HFF-Myc (cell line): ENCODE measurements around the gene STK25.
"Not testable (repeated sequence)": the region's sequence is repeated elsewhere in the genome, so short reads cannot be mapped to it uniquely, and the experiment has no call there.

Experiments used
- DNase-seq: peaks from one replicate; pipeline ENCODE4 v3.0.0-alpha.2; 2011; ENCODE audit warnings: low read depth; ENCODE audit errors: extremely low read depth
- H3K4me3 ChIP-seq: replicated peaks from 2 replicates; pipeline ENCODE4 v1.5.1; 2011; ENCODE audit warnings: low read depth, mild to moderate bottlenecking, control low read depth, low read length
- CTCF ChIP-seq: IDR thresholded peaks from 2 replicates; pipeline ENCODE4 v1.5.1; 2012; ENCODE audit warnings: mild to moderate bottlenecking, low read depth, low read length, control low read depth; ENCODE audit errors: missing control alignments

The STK25 gene

DNA sequence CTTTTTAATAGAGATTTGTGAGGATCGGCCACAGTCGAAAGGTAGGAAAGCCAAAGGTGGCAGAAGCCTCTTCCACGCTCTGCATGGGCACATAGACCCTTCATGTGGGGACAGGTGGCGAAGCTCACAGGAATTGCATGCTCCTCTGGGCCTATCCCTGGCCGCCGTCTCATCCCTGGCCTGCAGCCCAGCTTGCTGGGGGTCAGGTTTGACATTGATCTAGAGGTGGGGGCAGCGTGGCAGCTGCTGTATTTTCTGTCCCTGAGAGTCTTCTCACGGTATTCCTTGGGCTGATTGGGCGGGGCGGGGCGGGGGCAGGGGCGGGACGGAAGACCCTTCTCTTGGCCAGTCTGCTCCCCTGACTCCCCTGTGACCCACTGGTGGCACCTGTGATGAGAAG, 48.9 kb downstream of the STK25 start:
- DNase-seq = no peak
- no peak for TF ChIP-seq CTCF
- H3K4me3 ChIP-seq = no peak overlapping the region

- TF ChIP-seq CTCF = no peak
- no peak for DNase-seq
- H3K4me3 ChIP-seq = no peak overlapping the region
Measured at GRCh38 chr2:241458687-241459086, 49.7 kb downstream of the STK25 start.

- no peak for DNase-seq
- H3K4me3 ChIP-seq = no peak overlapping the region
- TF ChIP-seq CTCF = no peak
Measured at GRCh38 chr2:241456546-241456945, 51.8 kb downstream of the STK25 start.

GRCh38 chr2:241454837-241455485, 53.4 kb downstream of the STK25 start:
- TF ChIP-seq CTCF = no peak
- no peak overlapping the region for H3K4me3 ChIP-seq
- no peak for DNase-seq

GRCh38 chr2:241453919-241454318, 54.5 kb downstream of the STK25 start:
- not testable (repeated sequence) for DNase-seq, H3K4me3 ChIP-seq

DNA sequence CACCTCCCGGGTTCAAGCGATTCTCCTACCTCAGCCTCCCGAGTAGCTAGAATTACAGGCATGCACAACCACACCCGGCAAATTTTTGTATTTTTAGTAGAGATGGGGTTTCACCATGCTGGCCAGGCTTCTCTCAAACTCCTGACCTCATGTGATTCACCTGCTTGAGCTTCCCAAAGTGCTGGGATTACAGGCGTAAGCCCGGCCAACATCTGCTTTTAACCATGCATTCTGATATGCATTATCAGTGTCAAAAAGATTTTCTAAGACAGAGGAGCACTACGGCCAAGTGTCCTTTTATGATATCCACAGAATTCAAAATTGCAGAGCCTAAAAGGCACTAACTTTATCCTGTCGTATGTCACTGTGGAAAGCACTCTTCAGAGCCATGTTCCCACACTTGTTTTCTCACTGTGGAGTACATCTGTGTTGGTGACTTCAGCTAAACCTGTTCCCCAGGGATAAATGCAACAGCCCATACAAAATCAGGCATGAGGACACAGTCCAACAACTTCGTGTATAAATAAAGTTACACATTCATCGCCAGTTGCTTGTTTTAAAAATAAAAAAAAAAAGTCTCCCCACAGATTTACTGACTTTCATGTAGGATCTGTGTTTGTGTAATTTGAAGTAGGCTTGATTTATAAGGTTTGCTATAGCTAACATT, 56.4 kb downstream of the STK25 start:
- DNase-seq = no peak
- no peak for TF ChIP-seq CTCF
- no peak overlapping the region for H3K4me3 ChIP-seq

GRCh38 chr2:241450092-241450491, 58.3 kb downstream of the STK25 start:
- not testable (repeated sequence) for DNase-seq, H3K4me3 ChIP-seq

GRCh38 chr2:241445426-241445825, 63.0 kb downstream of the STK25 start:
- no peak for DNase-seq
- no peak overlapping the region for H3K4me3 ChIP-seq
- no peak for TF ChIP-seq CTCF
